ENCODE measurements around the gene PIGU.

Gene PIGU

DNA sequence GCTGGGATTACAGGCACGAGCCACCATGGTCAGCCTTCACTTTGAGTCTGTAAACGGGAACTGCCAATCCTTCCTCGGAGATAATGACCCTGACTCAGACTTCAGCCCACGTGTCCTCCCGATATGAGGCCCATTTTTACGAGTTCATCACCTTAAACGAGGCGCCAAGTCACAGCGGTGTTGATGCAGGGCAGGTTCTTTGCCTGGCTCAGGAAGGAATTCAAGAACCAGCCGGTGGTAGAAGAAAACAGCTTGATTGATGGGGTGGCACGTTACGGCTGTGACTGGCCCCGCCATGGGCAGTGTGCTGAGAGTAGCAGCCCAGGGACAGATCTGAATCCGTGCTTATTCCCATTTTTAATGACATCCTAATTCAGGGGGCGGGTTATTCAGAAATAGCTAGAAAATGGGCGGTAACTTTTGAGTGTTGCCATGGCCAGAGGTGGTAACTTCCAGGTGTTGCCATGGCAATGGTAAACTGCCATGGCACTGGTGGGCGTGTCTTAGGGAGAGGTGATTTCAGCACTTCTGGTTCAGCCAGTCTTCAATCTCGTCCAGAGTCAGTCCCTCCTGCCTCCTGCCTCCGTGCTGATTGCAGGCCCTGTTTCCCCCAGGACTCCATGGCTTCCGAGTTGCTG lies 127.5 kb downstream of the PIGU start:
- Histone ChIP-seq H3K36me3 (ENCODE audit: control insufficient read depth, low read length) (no peaks in the 10 kb centered on the region), H3K27ac (ENCODE audit: low read depth, low read length) (no peak overlapping the region), H3K9me3 (ENCODE audit: control insufficient read depth, insufficient read depth, low read length) (no peaks in the 10 kb centered on the region), H3K4me2 (ENCODE audit: low read length) (no peak overlapping the region), H3K4me1 (ENCODE audit: control insufficient read depth, low read length) (no peaks in the 10 kb centered on the region), H3K79me2 (ENCODE audit: control insufficient read depth, low read length) (no peaks in the 10 kb centered on the region), H3K4me3 (ENCODE audit: low read length) (no peak overlapping the region), H3K9me2 (replicated peaks; ENCODE audit: control insufficient read depth, low read length) (no peaks in the 10 kb centered on the region), H4K20me1 (ENCODE audit: control insufficient read depth, insufficient read depth, low read depth, low read length) (no peaks in the 10 kb centered on the region), H3F3A (ENCODE audit: control insufficient read depth, insufficient read depth) (no peaks in the 10 kb centered on the region), H3K27me3 (ENCODE audit: control insufficient read depth, low read length) (no peaks in the 10 kb centered on the region)
- TF ChIP-seq, protein P1, sequence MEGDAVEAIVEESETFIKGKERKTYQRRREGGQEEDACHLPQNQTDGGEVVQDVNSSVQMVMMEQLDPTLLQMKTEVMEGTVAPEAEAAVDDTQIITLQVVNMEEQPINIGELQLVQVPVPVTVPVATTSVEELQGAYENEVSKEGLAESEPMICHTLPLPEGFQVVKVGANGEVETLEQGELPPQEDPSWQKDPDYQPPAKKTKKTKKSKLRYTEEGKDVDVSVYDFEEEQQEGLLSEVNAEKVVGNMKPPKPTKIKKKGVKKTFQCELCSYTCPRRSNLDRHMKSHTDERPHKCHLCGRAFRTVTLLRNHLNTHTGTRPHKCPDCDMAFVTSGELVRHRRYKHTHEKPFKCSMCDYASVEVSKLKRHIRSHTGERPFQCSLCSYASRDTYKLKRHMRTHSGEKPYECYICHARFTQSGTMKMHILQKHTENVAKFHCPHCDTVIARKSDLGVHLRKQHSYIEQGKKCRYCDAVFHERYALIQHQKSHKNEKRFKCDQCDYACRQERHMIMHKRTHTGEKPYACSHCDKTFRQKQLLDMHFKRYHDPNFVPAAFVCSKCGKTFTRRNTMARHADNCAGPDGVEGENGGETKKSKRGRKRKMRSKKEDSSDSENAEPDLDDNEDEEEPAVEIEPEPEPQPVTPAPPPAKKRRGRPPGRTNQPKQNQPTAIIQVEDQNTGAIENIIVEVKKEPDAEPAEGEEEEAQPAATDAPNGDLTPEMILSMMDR (IDR thresholded peaks at IDR 0.05; ENCODE audit: low read depth, low read length, poor library complexity, severe bottlenecking), result no peak
- TF ChIP-seq EZH2phosphoT487 (IDR thresholded peaks at IDR 0.05; ENCODE audit: borderline replicate concordance, low read length), result no peak

DNA sequence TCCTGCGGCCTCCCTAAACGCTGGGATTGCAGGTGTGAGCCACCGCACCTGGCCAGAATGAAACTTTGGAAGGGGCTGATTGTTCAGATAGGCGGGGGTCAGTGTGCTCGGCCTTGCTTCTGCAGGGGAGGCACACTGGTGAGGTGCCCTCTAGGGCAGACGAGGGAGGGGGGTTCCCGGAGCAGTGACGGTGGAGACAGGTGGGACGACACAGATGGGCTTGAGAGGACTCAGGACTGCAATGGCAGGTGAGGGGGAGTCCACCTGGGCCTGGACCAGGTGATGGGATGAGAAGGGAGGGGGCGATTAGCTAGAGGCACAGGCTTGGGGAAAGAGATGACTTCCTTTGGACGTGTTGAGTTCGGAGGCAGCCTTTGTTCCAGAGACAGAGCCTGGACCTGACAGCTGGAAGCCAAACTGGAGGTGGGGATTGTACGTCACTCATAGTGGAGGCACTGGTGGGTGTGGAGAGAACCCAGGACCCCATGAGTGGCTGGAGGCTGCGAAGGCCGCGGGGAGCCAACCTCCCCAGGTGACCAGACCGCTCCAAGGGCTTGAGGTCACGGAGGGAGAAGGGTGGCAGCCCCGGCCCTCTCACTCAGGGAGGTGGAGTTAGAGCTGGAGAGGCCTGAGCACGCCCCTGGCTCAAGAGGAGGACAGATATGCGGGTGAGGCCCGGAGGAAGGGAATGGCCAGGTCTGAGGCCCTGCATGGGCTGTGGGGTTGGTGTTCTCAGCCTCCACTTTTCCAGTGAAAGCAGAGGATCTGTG lies 128.9 kb downstream of the PIGU start:
- Histone ChIP-seq H3K27ac (ENCODE audit: low read depth, low read length) (no peak overlapping the region), H3K9me3 (ENCODE audit: control insufficient read depth, insufficient read depth, low read length) (no peaks in the 10 kb centered on the region), H3K36me3 (ENCODE audit: control insufficient read depth, low read length) (no peaks in the 10 kb centered on the region), H3K79me2 (ENCODE audit: control insufficient read depth, low read length) (no peaks in the 10 kb centered on the region), H3F3A (ENCODE audit: control insufficient read depth, insufficient read depth) (no peaks in the 10 kb centered on the region), H3K9me2 (replicated peaks; ENCODE audit: control insufficient read depth, low read length) (no peaks in the 10 kb centered on the region), H3K27me3 (ENCODE audit: control insufficient read depth, low read length) (no peaks in the 10 kb centered on the region), H3K4me1 (ENCODE audit: control insufficient read depth, low read length) (no peaks in the 10 kb centered on the region), H3K4me2 (ENCODE audit: low read length) (no peak overlapping the region), H3K4me3 (ENCODE audit: low read length) (no peak overlapping the region), H4K20me1 (ENCODE audit: control insufficient read depth, insufficient read depth, low read depth, low read length) (no peaks in the 10 kb centered on the region)
- TF ChIP-seq EZH2phosphoT487 (IDR thresholded peaks at IDR 0.05; ENCODE audit: borderline replicate concordance, low read length), result no peak
- TF ChIP-seq, protein P1 (IDR thresholded peaks at IDR 0.05; ENCODE audit: low read depth, low read length, poor library complexity, severe bottlenecking), result no peak

DNA sequence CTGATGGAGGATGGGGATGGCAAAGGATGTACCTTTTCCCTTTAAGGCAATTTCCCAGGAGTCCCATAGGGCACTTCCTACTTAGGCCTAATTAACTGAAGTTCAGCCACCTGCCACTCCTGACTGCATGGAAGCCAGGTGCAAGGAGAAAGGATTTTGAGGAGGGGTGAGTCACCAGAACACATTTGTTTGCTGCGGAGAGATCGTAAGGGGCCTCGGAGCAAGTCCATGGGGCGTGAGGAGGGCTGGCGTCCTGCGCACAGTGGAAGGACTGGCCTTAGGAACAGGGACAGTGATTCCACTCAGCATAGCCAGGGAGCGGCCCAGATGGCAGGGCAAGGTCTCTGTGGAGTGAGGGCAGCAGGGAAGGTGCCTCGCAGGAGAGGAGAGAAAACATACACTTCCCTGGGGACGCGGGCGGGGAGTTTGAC lies 130.1 kb downstream of the PIGU start:
- Histone ChIP-seq H4K20me1 (ENCODE audit: control insufficient read depth, insufficient read depth, low read depth, low read length) (no peaks in the 10 kb centered on the region), H3K4me2 (ENCODE audit: low read length) (no peak overlapping the region), H3K4me1 (ENCODE audit: control insufficient read depth, low read length) (0 out of 2 replicates have a peak, but pooled peaks cover 3% of the 10 kb centered on the region), H3K27ac (ENCODE audit: low read depth, low read length) (no peak overlapping the region), H3K9me3 (ENCODE audit: control insufficient read depth, insufficient read depth, low read length) (no peaks in the 10 kb centered on the region), H3K4me3 (ENCODE audit: low read length) (no peak overlapping the region), H3K36me3 (ENCODE audit: control insufficient read depth, low read length) (no peaks in the 10 kb centered on the region), H3K79me2 (ENCODE audit: control insufficient read depth, low read length) (no peaks in the 10 kb centered on the region), H3F3A (ENCODE audit: control insufficient read depth, insufficient read depth) (no peaks in the 10 kb centered on the region), H3K9me2 (replicated peaks; ENCODE audit: control insufficient read depth, low read length) (no peaks in the 10 kb centered on the region), H3K27me3 (ENCODE audit: control insufficient read depth, low read length) (no peaks in the 10 kb centered on the region)
- TF ChIP-seq EZH2phosphoT487 (IDR thresholded peaks at IDR 0.05; ENCODE audit: borderline replicate concordance, low read length), result no peak
- TF ChIP-seq, protein P1 (IDR thresholded peaks at IDR 0.05; ENCODE audit: low read depth, low read length, poor library complexity, severe bottlenecking), result no peak

Data from DOHH2 (cell line).